Measurements from ENCODE around the gene RSPH3.

RSPH3 gene

DNA sequence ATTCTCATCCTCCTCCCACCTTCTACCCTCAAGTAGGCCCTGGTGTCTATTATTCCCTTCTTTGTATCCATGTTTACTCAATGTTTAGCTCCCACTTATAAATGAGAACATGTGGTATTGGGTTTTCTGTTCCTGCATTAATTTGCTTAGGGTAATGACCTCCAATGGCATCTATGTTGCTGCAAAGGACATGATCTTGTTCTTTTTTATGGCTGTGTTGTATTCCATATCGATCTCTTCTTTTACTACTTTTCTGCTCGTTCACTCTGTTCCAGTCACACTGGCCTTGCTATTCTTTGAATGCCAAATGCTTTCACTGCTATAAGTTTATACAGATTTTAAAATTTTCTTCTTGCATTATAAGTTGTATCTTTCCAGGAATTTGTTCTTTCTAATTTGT, 57.7 kb downstream of the RSPH3 start:
- Histone ChIP-seq H3K4me1 (ENCODE audit: control insufficient read depth, low read depth, low read length) (no peaks in the 10 kb centered on the region), H3K4me3 (ENCODE audit: low read length) (no peak overlapping the region), H3K27ac (ENCODE audit: low read length) (no peak overlapping the region), H3K27me3 (ENCODE audit: control insufficient read depth, insufficient read depth, low read length) (no peaks in the 10 kb centered on the region), H3K9ac (ENCODE audit: low read length) (no peak overlapping the region), H3K9me3 (ENCODE audit: control insufficient read depth, low read depth, low read length) (no peaks in the 10 kb centered on the region), H3K36me3 (ENCODE audit: control insufficient read depth, low read depth, low read length) (no peaks in the 10 kb centered on the region)

DNA sequence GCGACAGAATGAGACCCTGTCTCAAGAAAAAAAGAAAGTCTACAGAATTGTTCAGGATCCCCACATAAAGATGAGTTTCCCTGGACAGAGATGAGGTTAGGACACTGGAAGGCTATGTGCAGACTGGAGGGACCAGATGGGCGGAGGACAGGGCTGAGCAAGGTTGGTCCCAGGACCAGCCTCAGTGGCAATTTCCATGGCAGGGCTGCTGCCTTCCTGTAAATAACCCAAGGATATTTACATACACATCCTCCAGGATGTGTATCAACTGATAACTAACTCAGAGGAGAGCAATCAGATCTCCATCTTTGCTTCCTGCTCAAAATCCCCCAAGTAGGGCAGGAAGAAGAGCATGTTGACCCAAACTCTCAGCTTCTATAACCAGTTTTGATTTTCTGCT, 58.8 kb downstream of the RSPH3 start:
- H3K9ac ChIP-seq (ENCODE audit: low read length): no peak overlapping the region
- H3K4me3 ChIP-seq (ENCODE audit: low read length): no peak overlapping the region
- H3K4me1 ChIP-seq (ENCODE audit: control insufficient read depth, low read depth, low read length): no peaks in the 10 kb centered on the region
- H3K36me3 ChIP-seq (ENCODE audit: control insufficient read depth, low read depth, low read length): no peaks in the 10 kb centered on the region
- no peak overlapping the region for H3K27ac ChIP-seq (ENCODE audit: low read length)
- H3K27me3 ChIP-seq (ENCODE audit: control insufficient read depth, insufficient read depth, low read length): no peaks in the 10 kb centered on the region
- H3K9me3 ChIP-seq (ENCODE audit: control insufficient read depth, low read depth, low read length): no peaks in the 10 kb centered on the region

DNA sequence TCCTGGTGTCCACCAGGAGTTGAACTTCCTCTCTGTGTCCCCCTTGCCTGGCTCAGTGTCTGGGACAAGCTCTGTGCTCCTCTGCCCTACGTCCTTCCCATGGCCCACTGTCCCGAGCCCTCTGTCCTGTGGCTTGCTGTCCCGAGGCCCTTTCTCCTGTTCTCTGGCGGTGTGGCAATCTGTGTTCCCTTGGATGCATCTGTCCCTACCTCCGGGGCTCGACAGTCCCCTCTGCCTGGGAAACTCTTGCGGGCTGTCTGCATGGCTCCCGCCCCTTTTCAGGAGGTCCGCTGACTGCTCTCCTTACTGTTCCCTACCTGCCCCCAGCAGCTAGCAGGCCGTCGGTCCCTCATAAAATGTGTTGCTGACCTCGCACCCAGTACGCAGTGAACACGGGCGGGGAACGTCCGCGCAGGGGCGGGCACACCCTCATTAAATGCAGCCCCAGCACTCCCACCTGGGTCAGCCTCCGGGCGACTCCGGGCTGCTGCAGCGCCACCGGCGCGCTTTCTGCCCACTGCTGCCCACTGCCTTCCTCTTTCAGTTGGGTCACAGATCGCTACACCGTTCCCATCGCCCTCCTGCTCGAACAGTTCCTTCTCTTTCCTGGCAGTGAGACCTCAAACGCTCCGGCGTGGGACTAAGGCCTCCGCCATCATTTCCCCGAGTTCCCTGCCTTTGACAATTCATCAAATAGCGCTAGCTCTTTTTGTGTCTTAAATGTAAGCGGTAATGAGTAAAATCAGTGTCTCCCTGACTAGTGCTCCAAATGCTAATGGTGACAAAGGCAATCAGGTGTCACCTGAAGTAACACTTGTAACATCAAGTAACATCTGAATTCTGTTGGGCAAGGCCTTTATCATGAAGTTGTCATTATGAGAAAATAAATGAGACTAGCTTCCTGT, 60.5 kb downstream of the RSPH3 start:
- Histone ChIP-seq H3K9ac (ENCODE audit: low read length) (no peak overlapping the region), H3K27ac (ENCODE audit: low read length) (no peak overlapping the region), H3K9me3 (ENCODE audit: control insufficient read depth, low read depth, low read length) (no peaks in the 10 kb centered on the region), H3K27me3 (ENCODE audit: control insufficient read depth, insufficient read depth, low read length) (no peaks in the 10 kb centered on the region), H3K36me3 (ENCODE audit: control insufficient read depth, low read depth, low read length) (no peaks in the 10 kb centered on the region), H3K4me3 (ENCODE audit: low read length) (no peak overlapping the region), H3K4me1 (ENCODE audit: control insufficient read depth, low read depth, low read length) (no peaks in the 10 kb centered on the region)

DNA sequence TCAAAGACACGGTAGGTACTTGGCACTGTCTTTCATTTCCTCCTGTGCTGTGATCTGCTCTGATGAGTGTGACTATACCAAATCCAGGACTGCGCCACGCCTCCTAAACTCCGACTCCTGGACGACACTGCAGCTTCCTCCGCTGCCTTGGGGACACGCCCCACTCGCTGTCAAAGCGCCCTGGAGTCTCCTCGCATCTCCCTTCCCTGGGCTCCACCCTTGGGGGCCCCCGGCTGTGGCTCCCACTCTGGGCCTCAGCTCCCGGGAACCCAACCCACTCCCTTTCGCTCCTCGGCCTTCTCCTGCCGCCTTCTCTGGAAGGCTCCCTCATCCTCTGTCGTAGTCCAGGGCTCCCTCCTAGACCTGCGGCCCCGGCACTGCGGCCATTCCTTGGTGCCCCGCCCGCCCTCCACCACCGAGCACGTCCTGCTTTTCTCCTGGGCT, 61.2 kb downstream of the RSPH3 start:
- Histone ChIP-seq H3K36me3 (ENCODE audit: control insufficient read depth, low read depth, low read length) (no peaks in the 10 kb centered on the region), H3K4me3 (ENCODE audit: low read length) (no peak overlapping the region), H3K9me3 (ENCODE audit: control insufficient read depth, low read depth, low read length) (no peaks in the 10 kb centered on the region), H3K27me3 (ENCODE audit: control insufficient read depth, insufficient read depth, low read length) (no peaks in the 10 kb centered on the region), H3K9ac (ENCODE audit: low read length) (no peak overlapping the region), H3K27ac (ENCODE audit: low read length) (no peak overlapping the region), H3K4me1 (ENCODE audit: control insufficient read depth, low read depth, low read length) (no peaks in the 10 kb centered on the region)

DNA sequence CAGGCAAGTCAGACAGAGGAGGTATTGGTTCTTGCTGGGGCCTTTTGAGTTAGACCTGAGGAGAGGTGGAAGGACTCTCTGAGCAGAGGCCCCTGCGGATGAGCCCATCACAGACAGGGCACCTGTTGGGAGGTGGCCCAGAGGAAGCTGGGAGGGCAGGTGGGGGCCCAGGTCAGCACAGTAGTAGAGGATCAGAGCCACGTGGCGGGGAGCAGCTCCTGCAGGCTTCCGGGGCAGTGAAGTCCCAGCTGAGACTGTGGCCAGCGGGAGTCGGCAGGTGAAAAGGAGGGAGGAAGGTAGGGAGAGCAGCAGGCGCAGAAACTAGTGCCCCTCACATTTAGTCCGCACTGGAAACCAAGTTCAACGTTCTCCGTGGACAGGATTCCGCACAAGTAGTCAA, 61.8 kb downstream of the RSPH3 start:
- H3K9ac ChIP-seq (ENCODE audit: low read length): no peak overlapping the region
- H3K9me3 ChIP-seq (ENCODE audit: control insufficient read depth, low read depth, low read length): no peaks in the 10 kb centered on the region
- H3K4me3 ChIP-seq (ENCODE audit: low read length): no peak overlapping the region

DNA sequence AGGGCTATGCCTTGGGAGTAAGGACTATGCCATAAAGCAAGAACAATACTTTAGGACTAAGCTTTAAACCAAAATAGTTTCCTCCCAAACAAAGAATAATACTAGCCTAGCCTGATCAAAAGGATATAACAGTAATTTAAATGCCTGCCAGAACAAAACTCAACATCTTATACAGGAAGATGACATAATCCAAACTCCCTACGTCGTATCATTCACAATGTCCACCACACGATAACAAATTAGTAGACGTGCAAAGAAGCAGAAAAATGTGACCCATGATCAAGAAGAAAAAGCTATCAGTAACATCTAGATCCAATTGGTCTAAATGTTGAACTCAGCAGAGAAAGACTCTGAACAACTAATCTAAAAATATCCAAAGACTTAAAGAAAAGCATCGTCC, 65.8 kb downstream of the RSPH3 start:
- Histone ChIP-seq H3K9ac (ENCODE audit: low read length) (no peak overlapping the region), H3K9me3 (ENCODE audit: control insufficient read depth, low read depth, low read length) (no peaks in the 10 kb centered on the region), H3K27ac (ENCODE audit: low read length) (no peak overlapping the region), H3K4me1 (ENCODE audit: control insufficient read depth, low read depth, low read length) (no peaks in the 10 kb centered on the region), H3K36me3 (ENCODE audit: control insufficient read depth, low read depth, low read length) (no peaks in the 10 kb centered on the region), H3K4me3 (ENCODE audit: low read length) (no peak overlapping the region), H3K27me3 (ENCODE audit: control insufficient read depth, insufficient read depth, low read length) (no peaks in the 10 kb centered on the region)

More for the DNA sequence above, 61.8 kb downstream of the RSPH3 start:
- no peaks in the 10 kb centered on the region for H3K4me1 ChIP-seq (ENCODE audit: control insufficient read depth, low read depth, low read length)
- no peaks in the 10 kb centered on the region for H3K36me3 ChIP-seq (ENCODE audit: control insufficient read depth, low read depth, low read length)
- H3K27me3 ChIP-seq (ENCODE audit: control insufficient read depth, insufficient read depth, low read length): no peaks in the 10 kb centered on the region
- no peak overlapping the region for H3K27ac ChIP-seq (ENCODE audit: low read length)

DNA sequence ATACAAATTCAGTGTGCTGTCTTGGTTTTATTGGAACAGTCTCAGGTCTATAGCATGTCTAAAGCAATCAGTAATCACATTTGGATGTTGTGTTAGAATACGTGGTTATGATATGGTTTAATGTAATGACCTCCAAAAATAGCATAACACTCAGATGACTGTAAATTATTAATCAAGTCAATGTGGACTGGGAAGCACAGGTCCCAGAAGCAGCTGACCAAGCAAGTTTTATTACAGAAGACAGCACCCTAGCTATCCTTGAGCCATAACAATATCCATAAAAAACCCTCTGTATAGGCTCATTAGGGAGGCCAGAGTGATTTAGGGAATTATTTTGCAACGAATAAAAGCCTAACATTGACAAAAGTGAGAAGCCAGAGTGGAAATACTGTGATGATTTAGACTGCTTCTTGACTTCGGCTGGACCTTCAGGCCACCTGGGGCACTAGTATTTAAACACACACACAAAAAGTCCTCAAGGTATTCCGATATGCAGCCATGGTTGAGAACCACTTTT, 66.9 kb downstream of the RSPH3 start:
- Histone ChIP-seq H3K4me3 (ENCODE audit: low read length) (no peak overlapping the region), H3K27me3 (ENCODE audit: control insufficient read depth, insufficient read depth, low read length) (no peaks in the 10 kb centered on the region)

DNA sequence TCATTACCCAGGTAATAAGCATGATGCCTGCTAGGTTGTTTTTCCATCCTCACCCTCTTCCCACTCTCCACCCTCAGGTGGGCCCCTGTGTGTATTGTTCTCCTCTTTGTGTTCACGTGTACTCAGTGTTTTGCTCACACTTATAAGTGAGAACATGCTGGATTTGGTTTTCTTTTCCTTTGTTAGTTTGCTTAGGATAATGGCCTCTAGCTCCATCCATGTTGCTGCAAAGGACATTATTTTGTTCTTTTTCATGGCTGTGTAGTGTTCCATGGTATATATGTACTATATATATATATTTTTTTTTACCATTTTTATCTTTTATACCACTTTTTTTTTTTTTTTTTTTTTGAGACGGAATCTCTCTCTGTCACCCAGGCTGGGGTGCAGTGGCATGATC, 71.9 kb downstream of the RSPH3 start:
- no peaks in the 10 kb centered on the region for H3K27me3 ChIP-seq (ENCODE audit: control insufficient read depth, insufficient read depth, low read length)
- no peak overlapping the region for H3K9ac ChIP-seq (ENCODE audit: low read length)
- H3K36me3 ChIP-seq (ENCODE audit: control insufficient read depth, low read depth, low read length): no peaks in the 10 kb centered on the region
- no peak overlapping the region for H3K4me3 ChIP-seq (ENCODE audit: low read length)
- peaks cover 7% of the 10 kb centered on the region for H3K4me1 ChIP-seq (ENCODE audit: control insufficient read depth, low read depth, low read length)
- no peaks in the 10 kb centered on the region for H3K9me3 ChIP-seq (ENCODE audit: control insufficient read depth, low read depth, low read length)
- H3K27ac ChIP-seq (ENCODE audit: low read length): no peak overlapping the region

More for the DNA sequence above, 66.9 kb downstream of the RSPH3 start:
- H3K9me3 ChIP-seq (ENCODE audit: control insufficient read depth, low read depth, low read length): no peaks in the 10 kb centered on the region
- no peak overlapping the region for H3K9ac ChIP-seq (ENCODE audit: low read length)
- no peaks in the 10 kb centered on the region for H3K36me3 ChIP-seq (ENCODE audit: control insufficient read depth, low read depth, low read length)
- no peaks in the 10 kb centered on the region for H3K4me1 ChIP-seq (ENCODE audit: control insufficient read depth, low read depth, low read length)
- H3K27ac ChIP-seq (ENCODE audit: low read length): no peak overlapping the region

DNA sequence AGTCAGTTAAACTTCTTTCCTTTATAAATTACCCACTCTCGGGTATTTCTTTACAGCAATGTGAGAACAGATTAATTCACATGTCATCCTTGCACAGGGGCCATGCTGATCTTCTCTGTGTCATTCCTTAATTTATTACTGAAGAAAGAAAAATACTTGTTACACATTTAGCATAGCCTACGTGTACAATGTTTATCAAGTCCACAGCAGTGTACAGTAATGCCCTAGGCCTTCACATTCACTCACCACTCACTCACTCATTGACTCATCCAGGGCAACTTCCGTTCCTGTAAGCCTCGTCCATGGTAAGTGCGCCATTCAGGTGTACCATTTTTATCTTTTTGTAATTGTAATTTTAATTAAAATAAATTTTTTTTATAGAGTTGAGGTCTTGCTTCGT, 73.6 kb downstream of the RSPH3 start:
- Histone ChIP-seq H3K9me3 (ENCODE audit: control insufficient read depth, low read depth, low read length) (no peaks in the 10 kb centered on the region), H3K36me3 (ENCODE audit: control insufficient read depth, low read depth, low read length) (no peaks in the 10 kb centered on the region), H3K4me3 (ENCODE audit: low read length) (no peak overlapping the region), H3K9ac (ENCODE audit: low read length) (no peak overlapping the region), H3K27ac (ENCODE audit: low read length) (no peak overlapping the region), H3K4me1 (ENCODE audit: control insufficient read depth, low read depth, low read length) (peaks cover 13% of the 10 kb centered on the region), H3K27me3 (ENCODE audit: control insufficient read depth, insufficient read depth, low read length) (no peaks in the 10 kb centered on the region)

DNA sequence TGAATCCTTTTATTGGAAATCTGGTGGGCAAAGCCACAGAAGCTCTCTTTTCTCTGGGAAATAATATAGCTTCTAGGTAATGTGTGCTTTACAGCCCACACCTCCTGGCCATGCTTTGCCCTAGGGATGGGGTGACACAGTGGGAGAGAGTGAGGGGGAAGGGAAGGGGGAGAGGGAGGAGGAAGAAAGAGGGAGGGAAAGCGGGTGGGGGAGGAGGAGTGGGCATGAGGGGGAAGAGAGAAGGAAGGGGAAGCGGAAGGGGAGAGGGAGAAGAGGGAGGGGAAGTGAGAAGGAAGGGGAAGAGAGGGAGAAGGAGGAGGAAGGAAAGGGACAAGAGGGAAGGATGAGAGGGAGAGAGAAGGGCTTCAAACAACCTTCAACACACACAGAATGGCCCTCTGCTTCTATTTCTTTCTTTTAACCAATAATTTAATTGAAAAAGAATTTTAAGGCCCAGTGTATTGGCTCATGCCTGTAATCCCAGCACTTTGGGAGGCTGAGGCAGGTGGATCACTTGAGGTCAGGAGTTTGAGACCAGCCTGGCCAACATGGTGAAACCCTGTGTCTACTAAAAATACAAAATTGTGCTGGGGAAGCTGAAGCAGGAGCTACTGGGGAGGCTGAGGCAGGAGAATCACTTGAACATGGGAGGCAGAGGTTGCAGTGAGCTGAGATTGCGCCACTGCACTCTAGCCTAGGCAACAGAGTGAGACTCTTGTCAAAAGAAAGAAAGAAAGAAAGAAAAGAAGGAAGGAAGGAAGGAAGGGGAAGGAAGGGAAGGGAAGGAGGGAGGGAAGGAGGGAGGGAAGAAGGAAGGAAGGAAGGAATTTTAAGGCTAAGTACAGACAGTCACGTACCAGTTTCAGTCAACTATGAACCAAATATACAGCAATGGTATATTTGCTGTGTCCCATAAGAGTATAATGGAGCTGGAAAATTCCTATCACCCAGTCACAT, 75.2 kb downstream of the RSPH3 start:
- Histone ChIP-seq H3K4me3 (ENCODE audit: low read length) (no peak overlapping the region), H3K27ac (ENCODE audit: low read length) (no peak overlapping the region), H3K9ac (ENCODE audit: low read length) (no peak overlapping the region), H3K27me3 (ENCODE audit: control insufficient read depth, insufficient read depth, low read length) (no peaks in the 10 kb centered on the region), H3K36me3 (ENCODE audit: control insufficient read depth, low read depth, low read length) (no peaks in the 10 kb centered on the region), H3K4me1 (ENCODE audit: control insufficient read depth, low read depth, low read length) (peaks cover 13% of the 10 kb centered on the region), H3K9me3 (ENCODE audit: control insufficient read depth, low read depth, low read length) (no peaks in the 10 kb centered on the region)

DNA sequence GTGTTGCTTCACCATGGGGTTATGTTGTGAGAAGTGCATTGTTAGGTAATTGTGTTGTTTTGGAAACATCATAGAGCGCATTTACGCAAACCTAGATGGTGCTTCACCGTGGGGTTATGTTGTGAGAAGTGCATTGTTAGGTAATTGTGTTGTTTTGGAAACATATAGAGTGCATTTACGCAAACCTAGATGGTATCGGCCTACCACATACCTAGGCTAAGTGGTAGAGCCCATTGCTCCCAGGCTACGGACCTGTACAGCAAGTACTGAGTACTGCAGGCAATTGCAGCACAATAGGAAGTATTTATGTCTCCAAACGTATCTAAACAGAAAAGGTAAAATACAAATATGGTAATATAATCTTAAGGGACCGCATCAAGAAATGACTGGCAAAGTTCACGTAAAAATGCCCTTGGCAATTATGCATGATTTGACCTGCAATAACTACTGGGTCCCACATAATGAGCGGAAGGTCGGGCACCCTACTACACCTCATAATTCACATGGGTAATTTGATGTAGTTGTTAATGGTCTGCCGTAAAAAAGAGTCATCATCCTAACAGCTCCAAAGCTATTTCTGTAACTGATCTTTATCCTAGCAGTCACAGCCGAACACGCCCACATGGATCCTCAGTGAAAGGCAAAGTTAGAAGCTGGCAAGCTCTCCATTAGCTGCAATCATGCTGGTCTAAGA, 76.0 kb downstream of the RSPH3 start:
- no peaks in the 10 kb centered on the region for H3K27me3 ChIP-seq (ENCODE audit: control insufficient read depth, insufficient read depth, low read length)
- no peak overlapping the region for H3K4me3 ChIP-seq (ENCODE audit: low read length)
- peaks cover 13% of the 10 kb centered on the region for H3K4me1 ChIP-seq (ENCODE audit: control insufficient read depth, low read depth, low read length)
- no peaks in the 10 kb centered on the region for H3K36me3 ChIP-seq (ENCODE audit: control insufficient read depth, low read depth, low read length)
- H3K27ac ChIP-seq (ENCODE audit: low read length): no peak overlapping the region
- H3K9me3 ChIP-seq (ENCODE audit: control insufficient read depth, low read depth, low read length): no peaks in the 10 kb centered on the region
- no peak overlapping the region for H3K9ac ChIP-seq (ENCODE audit: low read length)
